SK-N-SH treated with all-trans-retinoic acid at 6 μM for 48 hours (cell line): ENCODE data around the gene SPOCK1.

Experiments
- ATAC-seq: fragments of 200-7000 bp; cut with Tn5 transposase; 3 replicates; pipeline ENCODE4 v1.9.1; 2020; ENCODE audit warnings: mild to moderate bottlenecking, moderate library complexity
- ARNTL ChIP-seq: fragments of 450-650 bp; formaldehyde crosslinking; IDR thresholded peaks from 2 replicates; pipeline ENCODE4 v1.5.0; 2020; ENCODE audit warnings: low read depth, mild to moderate bottlenecking, moderate library complexity, borderline replicate concordance
- BACH2 ChIP-seq: fragments of 250-450 bp; sonication (Bioruptor Pico); IDR thresholded peaks from 2 replicates; pipeline ENCODE4 v1.9.0; 2021; ENCODE audit warnings: mild to moderate bottlenecking, borderline replicate concordance
- CSDC2 ChIP-seq: fragments of 250-450 bp; sonication (Bioruptor Pico); IDR thresholded peaks from 2 replicates; pipeline ENCODE4 v1.5.0; 2020; ENCODE audit warnings: mild to moderate bottlenecking, moderate library complexity
- ESRRG ChIP-seq: fragments of 250-450 bp; sonication (Bioruptor Pico); IDR thresholded peaks from 2 replicates; pipeline ENCODE4 v1.6.1; 2021; ENCODE audit warnings: mild to moderate bottlenecking
- GLIS3 ChIP-seq: fragments of 250-450 bp; sonication (Bioruptor Pico); IDR thresholded peaks from 2 replicates; pipeline ENCODE4 v1.5.0; 2020; ENCODE audit warnings: mild to moderate bottlenecking, moderate library complexity
- ISL1 ChIP-seq: fragments of 250-450 bp; sonication (Bioruptor Pico); IDR thresholded peaks from 2 replicates; pipeline ENCODE4 v2.1.2; 2022; ENCODE audit warnings: mild to moderate bottlenecking, moderate library complexity
- OSR1 ChIP-seq: fragments of 250-450 bp; sonication (Bioruptor Pico); IDR thresholded peaks from 2 replicates; pipeline ENCODE4 v1.8.0; 2022; ENCODE audit warnings: moderate library complexity, mild to moderate bottlenecking, inconsistent platforms
- PPARA ChIP-seq: fragments of 250-450 bp; sonication (Bioruptor Pico); IDR thresholded peaks from 2 replicates; pipeline ENCODE4 v1.5.0; 2020; ENCODE audit warnings: mild to moderate bottlenecking, borderline replicate concordance
- RARB ChIP-seq: fragments of 250-450 bp; sonication (Bioruptor Pico); IDR thresholded peaks from 2 replicates; pipeline ENCODE4 v1.8.0; 2021; ENCODE audit warnings: mild to moderate bottlenecking, moderate library complexity
- SNAI2 ChIP-seq: fragments of 250-450 bp; sonication (Bioruptor Pico); IDR thresholded peaks from 2 replicates; pipeline ENCODE4 v1.5.0; 2020; ENCODE audit warnings: mild to moderate bottlenecking, moderate library complexity
- TCF4 ChIP-seq: fragments of 250-450 bp; sonication (Bioruptor Pico); IDR thresholded peaks from 2 replicates; pipeline ENCODE4 v1.8.0; 2021; ENCODE audit warnings: mild to moderate bottlenecking, moderate library complexity, borderline replicate concordance
- TOX ChIP-seq: fragments of 250-450 bp; sonication (Bioruptor Pico); IDR thresholded peaks from 2 replicates; pipeline ENCODE4 v1.8.0; 2021; ENCODE audit warnings: mild to moderate bottlenecking, moderate library complexity, borderline replicate concordance
- ZC3H10 ChIP-seq: fragments of 250-450 bp; sonication (Bioruptor Pico); IDR thresholded peaks from 2 replicates; pipeline ENCODE4 v1.5.1; 2021; ENCODE audit warnings: mild to moderate bottlenecking, moderate library complexity
- ZFP3 ChIP-seq: fragments of 250-450 bp; sonication (Bioruptor Pico); IDR thresholded peaks from 2 replicates; pipeline ENCODE4 v1.5.0; 2020; ENCODE audit warnings: mild to moderate bottlenecking, moderate library complexity
- ZFP30 ChIP-seq: fragments of 450-650 bp; formaldehyde crosslinking; IDR thresholded peaks from 2 replicates; pipeline ENCODE4 v1.5.0; 2022; ENCODE audit warnings: mild to moderate bottlenecking, moderate library complexity
- ZNF565 ChIP-seq: fragments of 450-650 bp; formaldehyde crosslinking; conservative IDR thresholded peaks from 2 replicates; pipeline ENCODE4 v1.5.0; 2020; ENCODE audit warnings: low read depth, mild to moderate bottlenecking, moderate library complexity
- ZNF70 ChIP-seq: fragments of 450-650 bp; formaldehyde crosslinking; IDR thresholded peaks from 2 replicates; pipeline ENCODE4 v1.5.0; 2020; ENCODE audit warnings: mild to moderate bottlenecking, moderate library complexity
- TF ChIP-seq, protein P1 (sequence below): fragments of 250-450 bp; sonication (Bioruptor Pico); IDR thresholded peaks from 2 replicates; pipeline ENCODE4 v1.5.0; 2020; ENCODE audit warnings: mild to moderate bottlenecking, moderate library complexity
- TF ChIP-seq, protein P2 (sequence below): fragments of 250-450 bp; sonication (Bioruptor Pico); IDR thresholded peaks from 2 replicates; pipeline ENCODE4 v1.8.0; 2020; ENCODE audit warnings: mild to moderate bottlenecking, moderate library complexity, borderline replicate concordance
- TF ChIP-seq, protein P3 (sequence below): fragments of 250-450 bp; sonication (Bioruptor Pico); IDR thresholded peaks from 2 replicates; pipeline ENCODE4 v1.5.1; 2020; ENCODE audit warnings: low read depth, mild to moderate bottlenecking, moderate library complexity
- TF ChIP-seq, protein P4 (sequence below): fragments of 250-450 bp; sonication (Bioruptor Pico); IDR thresholded peaks from 2 replicates; pipeline ENCODE4 v1.8.0; 2021; ENCODE audit warnings: low read depth, mild to moderate bottlenecking, moderate library complexity, borderline replicate concordance
- TF ChIP-seq, protein P5 (sequence below): fragments of 250-450 bp; sonication (Bioruptor Pico); IDR thresholded peaks from 2 replicates; pipeline ENCODE4 v1.5.1; 2021; ENCODE audit warnings: mild to moderate bottlenecking, moderate library complexity

SPOCK1 gene

DNA sequence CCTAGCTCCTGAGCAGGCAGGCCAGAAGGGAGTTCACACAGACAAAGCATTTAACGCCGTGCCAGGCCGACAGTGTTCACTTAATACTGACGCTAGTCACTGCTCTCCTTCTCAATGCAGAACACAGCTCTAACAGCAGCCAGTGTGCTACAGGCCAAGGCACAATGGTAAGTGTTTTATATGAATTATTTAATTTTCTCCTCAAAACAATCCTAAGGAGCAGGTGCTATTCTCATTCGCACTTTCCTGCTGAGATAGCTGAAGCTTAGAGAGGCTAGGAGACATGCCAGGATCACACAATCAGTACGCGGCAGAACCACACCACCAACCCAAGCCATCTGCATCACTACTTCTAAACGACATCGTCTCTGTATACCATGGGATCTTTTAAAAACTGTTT is 170.7 kb downstream of the SPOCK1 start:
- ATAC-seq = no peak
- TF ChIP-seq ISL1 (CRISPR knock-in tag) (no peak), CSDC2 (CRISPR knock-in tag) (no peak), RARB (no peak), PPARA (CRISPR knock-in tag) (no peak), OSR1 (CRISPR knock-in tag) (no peak), ZFP3 (CRISPR knock-in tag) (no peak), ZC3H10 (CRISPR knock-in tag) (no peak), ZFP30 (CRISPR knock-in tag) (no peak), SNAI2 (no peak), ZNF565 (CRISPR knock-in tag) (no peak), ESRRG (CRISPR knock-in tag) (no peak), TOX (CRISPR knock-in tag) (no peak), ARNTL (CRISPR knock-in tag) (no peak), ZNF70 (CRISPR knock-in tag) (no peak), TCF4 (no peak)
- TF ChIP-seq, protein P1, sequence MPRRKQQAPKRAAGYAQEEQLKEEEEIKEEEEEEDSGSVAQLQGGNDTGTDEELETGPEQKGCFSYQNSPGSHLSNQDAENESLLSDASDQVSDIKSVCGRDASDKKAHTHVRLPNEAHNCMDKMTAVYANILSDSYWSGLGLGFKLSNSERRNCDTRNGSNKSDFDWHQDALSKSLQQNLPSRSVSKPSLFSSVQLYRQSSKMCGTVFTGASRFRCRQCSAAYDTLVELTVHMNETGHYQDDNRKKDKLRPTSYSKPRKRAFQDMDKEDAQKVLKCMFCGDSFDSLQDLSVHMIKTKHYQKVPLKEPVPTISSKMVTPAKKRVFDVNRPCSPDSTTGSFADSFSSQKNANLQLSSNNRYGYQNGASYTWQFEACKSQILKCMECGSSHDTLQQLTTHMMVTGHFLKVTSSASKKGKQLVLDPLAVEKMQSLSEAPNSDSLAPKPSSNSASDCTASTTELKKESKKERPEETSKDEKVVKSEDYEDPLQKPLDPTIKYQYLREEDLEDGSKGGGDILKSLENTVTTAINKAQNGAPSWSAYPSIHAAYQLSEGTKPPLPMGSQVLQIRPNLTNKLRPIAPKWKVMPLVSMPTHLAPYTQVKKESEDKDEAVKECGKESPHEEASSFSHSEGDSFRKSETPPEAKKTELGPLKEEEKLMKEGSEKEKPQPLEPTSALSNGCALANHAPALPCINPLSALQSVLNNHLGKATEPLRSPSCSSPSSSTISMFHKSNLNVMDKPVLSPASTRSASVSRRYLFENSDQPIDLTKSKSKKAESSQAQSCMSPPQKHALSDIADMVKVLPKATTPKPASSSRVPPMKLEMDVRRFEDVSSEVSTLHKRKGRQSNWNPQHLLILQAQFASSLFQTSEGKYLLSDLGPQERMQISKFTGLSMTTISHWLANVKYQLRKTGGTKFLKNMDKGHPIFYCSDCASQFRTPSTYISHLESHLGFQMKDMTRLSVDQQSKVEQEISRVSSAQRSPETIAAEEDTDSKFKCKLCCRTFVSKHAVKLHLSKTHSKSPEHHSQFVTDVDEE (CRISPR knock-in tag) = no peak
- TF ChIP-seq, protein P2, sequence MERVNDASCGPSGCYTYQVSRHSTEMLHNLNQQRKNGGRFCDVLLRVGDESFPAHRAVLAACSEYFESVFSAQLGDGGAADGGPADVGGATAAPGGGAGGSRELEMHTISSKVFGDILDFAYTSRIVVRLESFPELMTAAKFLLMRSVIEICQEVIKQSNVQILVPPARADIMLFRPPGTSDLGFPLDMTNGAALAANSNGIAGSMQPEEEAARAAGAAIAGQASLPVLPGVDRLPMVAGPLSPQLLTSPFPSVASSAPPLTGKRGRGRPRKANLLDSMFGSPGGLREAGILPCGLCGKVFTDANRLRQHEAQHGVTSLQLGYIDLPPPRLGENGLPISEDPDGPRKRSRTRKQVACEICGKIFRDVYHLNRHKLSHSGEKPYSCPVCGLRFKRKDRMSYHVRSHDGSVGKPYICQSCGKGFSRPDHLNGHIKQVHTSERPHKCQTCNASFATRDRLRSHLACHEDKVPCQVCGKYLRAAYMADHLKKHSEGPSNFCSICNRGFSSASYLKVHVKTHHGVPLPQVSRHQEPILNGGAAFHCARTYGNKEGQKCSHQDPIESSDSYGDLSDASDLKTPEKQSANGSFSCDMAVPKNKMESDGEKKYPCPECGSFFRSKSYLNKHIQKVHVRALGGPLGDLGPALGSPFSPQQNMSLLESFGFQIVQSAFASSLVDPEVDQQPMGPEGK (CRISPR knock-in tag) = no peak
- TF ChIP-seq, protein P3, sequence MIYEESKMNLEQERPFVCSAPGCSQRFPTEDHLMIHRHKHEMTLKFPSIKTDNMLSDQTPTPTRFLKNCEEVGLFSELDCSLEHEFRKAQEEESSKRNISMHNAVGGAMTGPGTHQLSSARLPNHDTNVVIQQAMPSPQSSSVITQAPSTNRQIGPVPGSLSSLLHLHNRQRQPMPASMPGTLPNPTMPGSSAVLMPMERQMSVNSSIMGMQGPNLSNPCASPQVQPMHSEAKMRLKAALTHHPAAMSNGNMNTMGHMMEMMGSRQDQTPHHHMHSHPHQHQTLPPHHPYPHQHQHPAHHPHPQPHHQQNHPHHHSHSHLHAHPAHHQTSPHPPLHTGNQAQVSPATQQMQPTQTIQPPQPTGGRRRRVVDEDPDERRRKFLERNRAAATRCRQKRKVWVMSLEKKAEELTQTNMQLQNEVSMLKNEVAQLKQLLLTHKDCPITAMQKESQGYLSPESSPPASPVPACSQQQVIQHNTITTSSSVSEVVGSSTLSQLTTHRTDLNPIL (CRISPR knock-in tag) = no peak
- TF ChIP-seq, protein P4, sequence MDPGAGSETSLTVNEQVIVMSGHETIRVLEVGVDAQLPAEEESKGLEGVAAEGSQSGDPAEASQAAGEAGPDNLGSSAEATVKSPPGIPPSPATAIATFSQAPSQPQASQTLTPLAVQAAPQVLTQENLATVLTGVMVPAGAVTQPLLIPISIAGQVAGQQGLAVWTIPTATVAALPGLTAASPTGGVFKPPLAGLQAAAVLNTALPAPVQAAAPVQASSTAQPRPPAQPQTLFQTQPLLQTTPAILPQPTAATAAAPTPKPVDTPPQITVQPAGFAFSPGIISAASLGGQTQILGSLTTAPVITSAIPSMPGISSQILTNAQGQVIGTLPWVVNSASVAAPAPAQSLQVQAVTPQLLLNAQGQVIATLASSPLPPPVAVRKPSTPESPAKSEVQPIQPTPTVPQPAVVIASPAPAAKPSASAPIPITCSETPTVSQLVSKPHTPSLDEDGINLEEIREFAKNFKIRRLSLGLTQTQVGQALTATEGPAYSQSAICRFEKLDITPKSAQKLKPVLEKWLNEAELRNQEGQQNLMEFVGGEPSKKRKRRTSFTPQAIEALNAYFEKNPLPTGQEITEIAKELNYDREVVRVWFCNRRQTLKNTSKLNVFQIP (CRISPR knock-in tag) = no peak
- TF ChIP-seq, all 23 proteins: peak for 0

DNA sequence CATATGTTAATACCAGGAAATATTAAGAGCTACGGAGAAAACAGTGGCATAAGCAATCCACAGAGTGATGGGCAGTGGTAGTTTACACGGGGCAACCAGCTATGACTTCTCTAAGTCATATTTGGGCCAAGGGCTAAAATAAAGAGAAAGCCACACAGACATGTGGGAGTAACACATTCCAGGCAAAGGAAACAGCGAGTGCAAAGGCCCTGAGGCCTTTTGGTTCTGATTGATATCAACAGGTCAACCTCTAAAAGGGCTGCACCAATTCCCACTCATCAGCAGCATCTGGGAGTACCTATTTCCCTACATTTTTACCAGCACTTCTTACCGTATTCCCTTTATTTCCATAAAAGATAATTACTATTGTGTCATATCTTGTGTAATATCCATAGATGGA is 173.4 kb downstream of the SPOCK1 start:
- TF ChIP-seq GLIS3 (CRISPR knock-in tag) (no peak), RARB (no peak), BACH2 (no peak)
- TF ChIP-seq, protein P5, sequence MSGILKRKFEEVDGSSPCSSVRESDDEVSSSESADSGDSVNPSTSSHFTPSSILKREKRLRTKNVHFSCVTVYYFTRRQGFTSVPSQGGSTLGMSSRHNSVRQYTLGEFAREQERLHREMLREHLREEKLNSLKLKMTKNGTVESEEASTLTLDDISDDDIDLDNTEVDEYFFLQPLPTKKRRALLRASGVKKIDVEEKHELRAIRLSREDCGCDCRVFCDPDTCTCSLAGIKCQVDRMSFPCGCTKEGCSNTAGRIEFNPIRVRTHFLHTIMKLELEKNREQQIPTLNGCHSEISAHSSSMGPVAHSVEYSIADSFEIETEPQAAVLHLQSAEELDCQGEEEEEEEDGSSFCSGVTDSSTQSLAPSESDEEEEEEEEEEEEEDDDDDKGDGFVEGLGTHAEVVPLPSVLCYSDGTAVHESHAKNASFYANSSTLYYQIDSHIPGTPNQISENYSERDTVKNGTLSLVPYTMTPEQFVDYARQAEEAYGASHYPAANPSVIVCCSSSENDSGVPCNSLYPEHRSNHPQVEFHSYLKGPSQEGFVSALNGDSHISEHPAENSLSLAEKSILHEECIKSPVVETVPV (CRISPR knock-in tag) = no peak
- ATAC-seq = no peak
